ENCODE measurements around the gene APCDD1.
"Not testable (repeated sequence)": the region's sequence is repeated elsewhere in the genome, so short reads cannot be mapped to it uniquely, and the experiment has no call there.

APCDD1 gene

DNA sequence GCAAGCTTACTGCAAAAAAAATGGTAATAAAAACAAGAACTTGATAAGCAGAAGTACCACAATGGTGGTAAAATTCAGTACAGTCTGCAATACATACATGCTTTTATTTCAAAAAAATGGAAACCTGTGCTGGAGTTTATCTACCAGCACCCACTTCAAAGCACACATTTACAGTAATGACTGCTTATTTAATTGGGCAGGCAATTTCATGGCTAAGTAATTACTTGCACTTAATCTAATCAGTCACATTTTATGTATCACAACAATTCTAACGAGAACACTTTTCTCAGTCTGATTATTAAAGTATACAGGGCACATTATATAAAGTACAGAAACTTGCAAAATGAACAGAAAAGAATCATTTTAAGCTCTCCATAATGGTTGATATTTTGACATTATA lies 5.2 kb downstream of the APCDD1 start:
- TF ChIP-seq, protein P1, sequence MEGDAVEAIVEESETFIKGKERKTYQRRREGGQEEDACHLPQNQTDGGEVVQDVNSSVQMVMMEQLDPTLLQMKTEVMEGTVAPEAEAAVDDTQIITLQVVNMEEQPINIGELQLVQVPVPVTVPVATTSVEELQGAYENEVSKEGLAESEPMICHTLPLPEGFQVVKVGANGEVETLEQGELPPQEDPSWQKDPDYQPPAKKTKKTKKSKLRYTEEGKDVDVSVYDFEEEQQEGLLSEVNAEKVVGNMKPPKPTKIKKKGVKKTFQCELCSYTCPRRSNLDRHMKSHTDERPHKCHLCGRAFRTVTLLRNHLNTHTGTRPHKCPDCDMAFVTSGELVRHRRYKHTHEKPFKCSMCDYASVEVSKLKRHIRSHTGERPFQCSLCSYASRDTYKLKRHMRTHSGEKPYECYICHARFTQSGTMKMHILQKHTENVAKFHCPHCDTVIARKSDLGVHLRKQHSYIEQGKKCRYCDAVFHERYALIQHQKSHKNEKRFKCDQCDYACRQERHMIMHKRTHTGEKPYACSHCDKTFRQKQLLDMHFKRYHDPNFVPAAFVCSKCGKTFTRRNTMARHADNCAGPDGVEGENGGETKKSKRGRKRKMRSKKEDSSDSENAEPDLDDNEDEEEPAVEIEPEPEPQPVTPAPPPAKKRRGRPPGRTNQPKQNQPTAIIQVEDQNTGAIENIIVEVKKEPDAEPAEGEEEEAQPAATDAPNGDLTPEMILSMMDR (IDR thresholded peaks at IDR 0.05; ENCODE audit: low read depth, low read length): no peak
- in situ Hi-C loops (cut with HindIII; ENCODE audit: low sequenced_read_pairs): no loop called here
- DNase-seq (ENCODE audit: low read depth, low spot score): no peak
- H3K4me3 ChIP-seq (ENCODE audit: low read depth, low read length): no peak overlapping the region

DNA sequence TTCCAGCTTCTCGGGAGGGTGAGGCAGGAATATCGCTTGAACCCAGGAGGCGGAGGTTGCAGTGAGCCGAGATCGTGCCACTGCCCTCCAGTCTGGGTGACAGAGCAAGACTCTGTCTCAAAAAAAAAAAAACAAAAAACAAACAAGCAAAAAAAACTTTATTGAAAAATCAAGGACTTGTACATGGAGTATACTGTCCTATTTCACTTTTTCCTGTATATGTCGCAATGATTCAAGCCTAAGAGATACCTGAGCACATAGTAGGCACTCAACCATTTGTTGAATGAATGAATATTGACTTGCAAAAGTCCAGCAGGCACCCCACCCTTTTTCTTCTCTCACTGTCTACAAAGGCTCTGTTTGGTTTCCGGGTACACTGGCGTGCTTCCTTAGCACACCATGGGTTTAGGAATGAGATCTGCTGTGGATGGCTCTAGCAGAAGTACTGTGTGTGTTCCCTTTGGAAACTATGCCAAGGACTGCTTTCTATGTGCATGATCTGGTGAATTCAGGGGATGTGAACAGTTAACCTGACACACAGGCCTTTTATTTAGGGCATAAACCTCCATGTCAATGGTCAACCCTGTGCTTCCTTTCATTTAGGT lies 6.1 kb downstream of the APCDD1 start:
- TF ChIP-seq, protein P1 (IDR thresholded peaks at IDR 0.05; ENCODE audit: low read depth, low read length): no peak
- no peak for DNase-seq (ENCODE audit: low read depth, low spot score)
- H3K4me3 ChIP-seq (ENCODE audit: low read depth, low read length): no peak overlapping the region
- in situ Hi-C loops (cut with HindIII; ENCODE audit: low sequenced_read_pairs): no loop called here

DNA sequence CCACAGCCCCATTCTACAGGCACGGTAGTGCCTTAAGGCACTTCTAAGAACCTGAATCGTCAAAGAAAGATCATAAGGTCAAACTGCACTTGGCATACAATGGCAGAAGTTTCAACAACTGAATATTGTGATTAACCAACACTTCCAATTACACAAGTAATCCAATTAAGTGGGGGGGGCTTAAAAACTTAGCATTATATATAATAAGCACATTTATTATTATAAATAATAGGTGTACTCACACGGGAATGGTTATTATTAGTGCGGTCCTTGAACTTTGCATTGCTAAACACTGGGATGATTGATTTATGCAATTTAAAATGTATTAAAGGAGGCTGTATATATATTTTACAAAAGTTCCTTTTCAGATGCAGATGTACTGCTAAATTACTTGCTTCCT lies 7.6 kb downstream of the APCDD1 start:
- H3K4me3 ChIP-seq (ENCODE audit: low read depth, low read length): no peak overlapping the region
- in situ Hi-C loops (cut with HindIII; ENCODE audit: low sequenced_read_pairs): no loop called here
- no peak for DNase-seq (ENCODE audit: low read depth, low spot score)
- TF ChIP-seq, protein P1 (IDR thresholded peaks at IDR 0.05; ENCODE audit: low read depth, low read length): no peak

DNA sequence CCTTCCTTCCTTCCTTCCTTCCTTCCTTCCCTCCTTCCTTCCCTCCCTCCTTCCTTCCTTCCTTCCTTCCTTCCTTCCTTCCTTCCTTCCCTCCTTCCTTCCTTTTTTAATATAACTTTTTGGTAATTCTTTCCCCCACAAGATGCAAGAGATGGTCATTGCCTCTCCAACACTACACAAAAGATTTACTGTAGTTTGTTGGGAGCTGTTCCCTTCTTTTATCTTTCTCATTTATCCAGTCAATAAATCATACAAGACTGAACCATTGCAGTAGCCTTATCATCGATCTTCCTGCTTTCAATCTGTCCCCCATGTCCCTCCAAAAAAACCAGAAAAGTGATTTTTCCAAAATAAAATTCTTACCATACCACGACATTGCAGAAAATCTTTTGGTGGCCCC lies 8.2 kb downstream of the APCDD1 start:
- TF ChIP-seq, protein P1 (IDR thresholded peaks at IDR 0.05; ENCODE audit: low read depth, low read length): no peak
- H3K4me3 ChIP-seq (ENCODE audit: low read depth, low read length): no peak overlapping the region
- in situ Hi-C loops (cut with HindIII; ENCODE audit: low sequenced_read_pairs): no loop called here
- DNase-seq (ENCODE audit: low read depth, low spot score): no peak

DNA sequence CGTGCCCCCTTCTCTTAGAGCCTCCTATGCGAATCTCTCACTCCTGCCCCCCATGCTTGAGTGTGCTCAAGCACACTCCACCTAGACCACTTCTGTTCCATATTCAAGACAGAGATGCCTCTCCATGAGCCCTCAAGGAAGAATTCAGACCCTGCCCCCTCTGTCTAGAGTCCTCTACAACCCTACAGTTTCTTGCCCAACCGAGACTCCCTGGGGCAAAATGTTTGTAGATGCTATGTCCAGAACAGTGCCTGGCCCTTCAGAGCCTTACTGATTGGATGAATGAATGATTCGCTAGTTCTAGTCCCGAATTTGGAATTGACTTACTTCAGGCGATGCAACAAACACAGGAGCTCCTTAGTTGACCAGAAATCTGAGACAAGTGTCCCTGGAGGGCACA lies 8.7 kb downstream of the APCDD1 start:
- TF ChIP-seq, protein P1 (IDR thresholded peaks at IDR 0.05; ENCODE audit: low read depth, low read length): no peak
- H3K4me3 ChIP-seq (ENCODE audit: low read depth, low read length): no peak overlapping the region
- DNase-seq (ENCODE audit: low read depth, low spot score): no peak
- in situ Hi-C loops (cut with HindIII; ENCODE audit: low sequenced_read_pairs): no loop called here

DNA sequence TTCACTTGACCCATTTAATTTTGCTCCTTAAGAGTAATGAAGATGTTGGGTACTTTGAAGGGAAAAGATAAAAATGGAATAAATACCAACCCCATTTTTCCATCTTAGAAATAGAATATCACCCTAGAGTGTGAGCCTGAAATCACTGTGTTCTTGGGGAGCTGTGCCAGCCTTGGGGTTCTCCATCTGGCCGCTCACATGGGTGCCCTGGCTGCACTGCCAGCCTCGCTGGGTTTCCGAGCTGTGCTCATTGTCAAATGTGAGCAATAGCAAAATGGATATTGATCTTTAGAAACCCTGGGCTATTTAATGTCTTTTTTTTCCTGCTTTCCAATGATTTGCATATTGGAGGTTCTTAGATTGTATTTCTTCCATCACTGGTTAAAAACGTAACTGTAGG lies 9.3 kb downstream of the APCDD1 start:
- TF ChIP-seq, protein P1 (IDR thresholded peaks at IDR 0.05; ENCODE audit: low read depth, low read length): no peak
- in situ Hi-C loops (cut with HindIII; ENCODE audit: low sequenced_read_pairs): no loop called here
- no peak for DNase-seq (ENCODE audit: low read depth, low spot score)
- no peak overlapping the region for H3K4me3 ChIP-seq (ENCODE audit: low read depth, low read length)

DNA sequence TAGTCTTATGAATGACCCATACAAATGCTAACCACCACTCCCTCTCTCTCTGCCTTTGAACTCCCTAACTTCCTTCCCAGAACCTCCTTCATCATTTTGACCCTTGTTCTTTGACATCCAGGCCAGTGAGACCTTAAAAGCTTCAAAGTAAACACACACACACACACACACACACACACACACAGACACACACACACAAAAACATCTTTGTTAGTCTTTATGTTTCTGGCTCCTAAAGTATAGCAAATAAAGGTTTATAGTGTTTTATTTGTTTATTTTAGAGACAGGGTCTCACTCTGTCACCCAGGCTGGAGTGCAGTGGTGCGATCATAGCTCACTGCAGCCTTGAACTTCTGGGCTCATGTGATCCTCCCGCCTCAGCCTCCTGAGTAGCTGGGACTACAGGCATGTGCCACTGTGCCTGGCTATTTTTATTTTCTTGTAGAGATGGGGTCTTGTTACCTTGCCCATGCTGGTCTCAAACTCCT lies 9.8 kb downstream of the APCDD1 start:
- in situ Hi-C loops (cut with HindIII; ENCODE audit: low sequenced_read_pairs); DNase-seq (ENCODE audit: low read depth, low spot score); H3K4me3 ChIP-seq (ENCODE audit: low read depth, low read length): not testable (repeated sequence)

All from astrocyte of the spinal cord (primary cell).